Measurements from ENCODE around the gene BCL2L1.
"Not testable (repeated sequence)": the region's sequence is repeated elsewhere in the genome, so short reads cannot be mapped to it uniquely, and the experiment has no call there.

Gene BCL2L1

DNA sequence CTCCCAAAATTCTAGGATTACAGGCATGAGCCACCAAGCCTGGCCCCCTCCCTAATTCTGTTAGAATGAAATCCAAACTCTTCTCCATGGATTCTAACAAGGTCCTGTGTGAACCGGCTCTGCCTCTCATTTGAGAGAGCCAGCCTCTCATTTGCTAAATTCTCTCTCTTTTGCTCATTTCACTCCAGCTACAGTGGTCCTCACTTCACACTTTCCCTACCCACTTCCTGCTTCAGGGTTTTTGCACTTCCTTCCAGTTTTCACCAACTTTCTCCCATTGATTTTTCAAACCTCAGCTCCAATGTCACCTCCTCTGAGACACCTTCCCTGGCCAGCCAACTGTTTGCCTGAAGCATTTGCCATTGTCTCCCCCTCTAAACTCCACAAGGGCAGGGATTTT is 79.8 kb downstream of the BCL2L1 start:
- no peak for DNase-seq

- no peak for DNase-seq
These were observed 81.3 kb downstream of the BCL2L1 start for GRCh38 chr20:31641391-31641790.

GRCh38 chr20:31640259-31640658 is 82.4 kb downstream of the BCL2L1 start:
- DNase-seq = no peak

DNA sequence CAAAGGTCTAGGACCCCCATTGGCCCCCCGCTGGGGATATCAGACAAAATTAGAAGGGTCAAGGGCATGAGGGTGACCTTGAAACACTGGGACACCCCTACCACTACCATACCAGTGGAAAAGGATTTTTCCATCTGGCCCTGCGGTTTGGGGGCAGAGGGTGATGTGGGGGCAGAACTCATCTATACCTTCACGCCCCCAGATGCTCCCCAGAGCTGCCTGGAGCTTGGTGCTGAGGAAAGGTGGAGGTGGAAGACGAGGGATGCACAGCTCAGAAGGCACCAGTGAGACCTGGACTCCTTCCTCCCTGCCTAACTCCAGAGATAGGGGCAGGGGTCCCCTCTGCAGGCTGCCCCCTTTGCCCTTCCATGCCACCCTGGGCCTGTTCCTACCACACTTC is 83.9 kb downstream of the BCL2L1 start:
- no peak for DNase-seq

- no peak for DNase-seq
These were observed 84.4 kb downstream of the BCL2L1 start for GRCh38 chr20:31638317-31638716.

- DNase-seq = no peak
These were observed 85.0 kb downstream of the BCL2L1 start, which contains the start of gene COX4I2 for GRCh38 chr20:31637660-31638059. TSS of gene COX4I2 (plus strand) at chr20:31637912. CDS start at chr20:31639018, 1,106 bp downstream.

GRCh38 chr20:31633339-31633914 is 89.2 kb downstream of the BCL2L1 start:
- no peak for DNase-seq

- DNase-seq = no peak
These were observed 89.9 kb downstream of the BCL2L1 start for GRCh38 chr20:31632548-31633338.

DNA sequence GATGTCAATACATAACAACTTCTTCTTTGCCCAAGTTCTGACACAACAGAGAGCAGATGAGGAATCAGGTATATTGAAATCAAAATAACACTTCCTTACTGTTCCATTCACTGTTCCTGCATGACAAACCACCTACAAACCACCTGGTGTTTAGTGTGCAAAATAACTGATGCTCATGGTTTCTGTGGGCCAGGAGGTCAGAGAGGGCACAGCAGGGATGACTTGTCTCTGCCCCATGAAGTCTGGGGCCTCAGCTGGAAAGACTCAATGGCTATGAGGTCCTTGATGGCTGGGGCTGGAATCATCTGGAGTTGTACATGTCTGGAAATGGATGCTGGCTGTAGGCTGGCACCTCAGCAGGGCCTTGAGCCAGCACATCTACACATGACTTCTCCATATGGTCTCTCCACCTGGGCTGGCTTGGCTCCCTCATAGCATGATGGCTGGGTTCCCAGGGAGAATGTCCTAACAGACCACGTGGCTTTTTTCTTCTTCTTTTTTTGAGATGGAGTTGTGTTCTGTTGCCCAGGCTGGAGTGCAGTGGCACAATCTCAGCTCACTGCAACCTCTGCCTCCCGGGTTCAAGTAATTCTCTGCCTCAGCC is 92.4 kb downstream of the BCL2L1 start:
- no peak for DNase-seq

DNA sequence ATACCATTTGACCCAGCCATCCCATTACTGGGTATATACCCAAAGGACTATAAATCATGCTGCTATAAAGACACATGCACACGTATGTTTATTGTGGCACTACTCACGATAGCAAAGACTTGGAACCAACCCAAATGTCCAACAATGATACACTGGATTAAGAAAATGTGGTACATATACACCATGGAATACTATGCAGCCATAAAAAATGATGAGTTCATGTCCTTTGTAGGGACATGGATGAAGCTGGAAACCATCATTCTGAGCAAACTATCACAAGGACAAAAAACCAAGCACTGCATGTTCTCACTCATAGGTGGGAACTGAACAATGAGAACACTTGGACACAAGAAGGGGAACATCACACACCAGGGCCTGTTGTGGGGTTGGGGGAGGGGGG is 94.6 kb downstream of the BCL2L1 start:
- not testable (repeated sequence) for DNase-seq

DNA sequence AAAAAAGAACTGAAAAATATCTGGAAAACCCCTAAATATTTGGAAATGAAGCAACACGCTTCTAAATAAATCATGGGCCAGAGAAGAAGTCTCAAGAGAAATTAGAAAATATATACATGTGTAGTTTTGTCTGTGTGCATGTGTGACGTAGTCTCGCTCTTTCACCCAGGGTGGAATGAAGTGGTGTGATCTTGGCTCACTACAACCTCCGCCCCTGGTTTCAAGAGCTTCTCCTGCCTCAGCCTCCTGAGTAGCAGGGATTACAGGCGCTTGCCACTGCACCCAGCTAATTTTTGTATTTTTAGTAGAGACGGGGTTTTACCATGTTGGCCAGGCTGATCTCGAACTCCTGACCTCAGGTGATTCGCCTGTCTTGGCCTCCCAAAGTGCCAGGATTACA is 96.1 kb downstream of the BCL2L1 start:
- not testable (repeated sequence) for DNase-seq

- DNase-seq = not testable (repeated sequence)
These were observed 99.6 kb downstream of the BCL2L1 start for GRCh38 chr20:31623123-31623505.

- no peak for DNase-seq
These were observed 102.4 kb downstream of the BCL2L1 start for GRCh38 chr20:31620246-31620645.

DNA sequence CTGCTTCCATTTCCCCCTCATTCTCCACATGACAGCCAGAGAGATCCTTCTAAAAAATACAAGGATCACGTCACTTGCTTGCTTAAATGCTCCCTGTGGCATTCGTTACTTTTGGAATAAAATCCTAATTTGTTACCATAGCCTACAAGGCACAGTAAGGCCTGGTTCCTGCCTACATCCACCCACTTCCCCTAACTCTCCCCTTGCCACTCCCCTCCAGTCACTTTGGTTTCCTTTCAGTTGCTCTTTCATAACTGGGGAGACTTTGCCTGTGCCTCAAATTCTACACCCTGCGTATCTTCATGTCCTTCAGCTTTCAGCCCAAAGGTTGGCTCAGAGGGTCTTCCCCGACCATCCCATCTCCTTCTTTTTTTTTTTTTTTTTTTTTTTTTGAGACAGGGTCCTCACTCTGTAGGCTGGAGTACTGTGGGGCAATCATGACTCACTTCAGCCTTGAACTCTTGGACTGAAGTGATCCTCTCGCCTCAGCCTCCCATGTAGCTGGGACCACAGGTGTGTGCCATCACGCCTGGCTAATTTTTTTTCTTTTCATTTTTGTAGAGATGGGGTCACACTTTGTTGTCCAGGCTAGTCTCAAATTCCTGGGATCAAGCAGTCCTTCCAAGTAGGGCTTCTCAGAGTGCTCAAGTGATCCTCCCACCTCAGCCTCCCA is 105.1 kb downstream of the BCL2L1 start:
- no peak for DNase-seq

GRCh38 chr20:31615416-31615815 is 107.3 kb downstream of the BCL2L1 start:
- DNase-seq = no peak
